Middle frontal gyrus (tissue), 1 donor: Measurements from ENCODE around the gene SMYD4.

Experiments
- DNase-seq: peaks from one replicate; pipeline ENCODE4 v3.0.0-alpha.2; 2015; ENCODE audit warnings: low spot score; ENCODE audit errors: extremely low spot score

Gene SMYD4

DNA sequence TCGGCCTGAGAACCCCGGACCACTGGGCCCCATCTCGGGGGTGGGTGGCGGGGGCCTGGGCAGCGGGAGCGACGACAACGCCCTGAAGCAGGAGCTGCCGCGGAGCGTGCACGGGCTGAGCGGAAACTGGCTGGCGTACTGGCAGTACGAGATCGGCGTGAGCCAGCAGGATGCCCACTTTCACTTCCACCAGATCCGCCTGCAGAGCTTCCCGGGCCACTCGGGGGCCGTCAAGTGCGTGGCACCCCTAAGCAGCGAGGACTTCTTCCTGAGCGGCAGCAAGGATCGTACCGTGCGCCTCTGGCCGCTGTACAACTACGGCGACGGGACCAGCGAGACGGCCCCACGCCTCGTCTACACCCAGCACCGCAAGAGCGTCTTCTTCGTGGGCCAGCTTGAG lies 95.9 kb downstream of the SMYD4 start:
- DNase-seq: no peak

DNA sequence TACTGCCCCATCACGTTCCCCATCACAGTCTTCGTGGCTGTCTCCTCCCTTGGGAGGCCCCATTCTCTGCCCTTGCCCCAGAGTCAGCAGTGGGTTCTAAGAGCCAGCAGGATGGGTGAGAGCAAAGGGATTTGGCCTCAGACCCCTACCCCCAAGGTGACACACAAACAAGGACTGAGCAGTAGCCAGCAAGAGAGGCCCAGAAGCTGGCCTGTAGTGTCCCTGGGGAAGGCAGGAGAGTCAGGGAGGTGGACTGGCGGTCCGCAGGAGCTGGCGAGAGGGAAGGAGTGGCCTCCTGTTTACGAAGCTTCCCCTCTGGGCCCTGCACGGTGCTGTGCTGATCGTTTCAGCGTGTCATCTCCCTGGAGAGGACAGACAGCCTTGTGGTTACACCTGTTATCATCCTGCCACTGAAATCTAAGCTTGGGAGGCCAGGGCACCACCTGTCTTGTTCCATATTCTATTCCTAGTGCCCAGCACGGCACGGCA lies 96.8 kb downstream of the SMYD4 start:
- DNase-seq: no peak

DNA sequence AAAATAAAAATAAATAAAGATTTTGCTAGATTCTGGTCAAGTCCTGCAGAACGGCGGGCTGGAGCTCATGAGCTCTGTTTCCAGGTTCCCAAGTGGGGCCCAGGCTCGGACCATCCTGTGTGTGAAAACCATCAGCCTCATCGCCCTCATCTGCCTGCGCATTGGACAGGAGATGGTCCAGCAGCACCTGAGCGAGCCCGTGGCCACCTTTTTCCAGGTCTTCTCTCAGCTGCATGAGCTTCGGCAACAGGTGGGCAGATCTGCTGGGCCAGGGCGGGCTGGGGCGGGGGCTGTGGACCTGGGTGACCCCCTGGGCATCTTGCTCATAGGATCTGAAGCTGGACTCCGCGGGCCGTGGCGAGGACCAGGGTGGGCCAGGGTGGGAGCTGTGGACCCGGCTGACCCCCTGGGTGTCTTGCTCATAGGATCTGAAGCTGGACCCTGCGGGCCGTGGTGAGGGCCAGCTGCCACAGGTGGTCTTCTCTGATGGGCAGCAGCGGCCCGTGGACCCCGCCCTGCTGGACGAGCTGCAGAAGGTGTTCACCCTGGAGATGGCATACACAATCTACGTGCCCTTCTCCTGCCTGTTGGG lies 97.4 kb downstream of the SMYD4 start:
- DNase-seq: no peak

DNA sequence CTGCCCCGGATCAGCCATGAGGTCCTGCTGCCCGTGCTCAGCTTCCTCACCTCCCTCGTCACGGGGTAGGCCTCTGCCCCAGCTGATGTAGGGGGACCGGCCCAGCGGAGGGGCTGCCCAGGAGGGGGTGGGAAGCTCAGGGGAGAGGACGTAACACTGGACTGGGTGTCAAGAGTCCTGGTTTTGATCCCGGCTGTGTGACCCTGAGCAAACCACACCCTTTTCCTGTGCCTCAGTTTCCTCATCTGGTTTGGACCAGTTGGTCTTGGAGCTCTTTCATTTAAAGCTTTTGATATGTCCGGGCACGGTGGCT lies 98.6 kb downstream of the SMYD4 start:
- DNase-seq: no peak

DNA sequence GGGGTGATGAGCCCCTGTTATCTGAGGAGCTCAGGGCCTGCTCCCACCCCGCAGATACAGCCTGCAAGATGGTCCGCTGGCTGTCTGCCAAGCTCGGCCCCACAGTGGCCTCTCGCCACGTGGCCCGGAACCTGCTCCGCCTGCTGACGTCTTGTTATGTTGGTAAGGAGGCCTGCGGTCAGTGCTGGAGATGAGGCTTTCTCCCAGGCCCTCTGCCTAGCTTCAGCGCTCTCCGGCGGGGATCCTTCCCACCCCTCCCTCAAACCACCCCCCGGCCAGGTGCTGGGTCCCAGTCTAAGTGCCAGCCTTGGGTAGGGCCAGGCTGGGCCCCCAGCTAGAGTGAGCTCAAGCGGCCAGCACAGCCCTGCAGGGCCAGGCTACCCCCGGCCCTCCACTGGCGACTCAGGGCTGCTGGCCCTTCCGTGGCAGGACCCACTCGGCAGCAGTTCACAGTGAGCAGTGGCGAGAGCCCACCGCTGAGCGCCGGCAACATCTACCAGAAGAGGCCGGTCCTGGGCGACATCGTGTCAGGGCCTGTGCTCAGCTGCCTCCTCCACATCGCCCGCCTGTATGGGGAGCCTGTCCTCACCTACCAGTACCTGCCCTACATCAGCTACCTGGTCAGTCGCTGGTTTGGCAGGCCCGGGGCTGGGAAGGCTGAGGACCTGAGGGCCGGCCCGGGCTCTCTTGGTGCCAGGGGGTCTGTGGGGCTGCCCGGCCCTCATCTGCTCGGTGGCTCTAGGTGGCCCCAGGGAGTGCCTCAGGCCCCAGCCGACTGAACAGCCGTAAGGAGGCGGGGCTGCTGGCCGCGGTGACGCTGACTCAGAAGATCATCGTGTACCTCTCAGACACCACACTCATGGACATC lies 99.1 kb downstream of the SMYD4 start:
- no peak for DNase-seq

DNA sequence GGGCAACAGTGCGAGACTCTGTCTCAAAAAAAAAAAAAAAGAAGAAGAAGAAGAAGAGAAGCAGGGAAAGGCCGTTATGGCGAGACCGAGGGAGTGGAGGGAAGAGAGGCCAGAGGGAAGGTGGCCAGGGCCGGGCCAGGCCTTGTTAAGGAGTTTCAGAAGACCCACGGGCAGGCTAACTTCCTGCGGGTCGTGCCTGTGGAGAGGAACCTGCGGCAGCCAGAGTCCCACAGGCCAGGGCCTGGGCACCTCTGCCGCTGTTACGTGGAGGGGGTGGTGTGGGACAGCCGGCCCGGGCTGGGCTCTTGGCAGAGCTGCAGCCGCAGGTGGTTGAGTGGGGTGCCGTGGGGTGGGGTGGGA lies 99.8 kb downstream of the SMYD4 start:
- no peak for DNase-seq
